ENCODE measurements around the gene RNF150. TPM values are rescaled to one million over a fixed set of nuclear protein-coding genes. Genes with fewer than 3 reads are reported as not detected.

Gene RNF150
- total RNA-seq, 4 donors from 2014 or later = 1.6 to 21.2 (median 4.9) TPM

DNA sequence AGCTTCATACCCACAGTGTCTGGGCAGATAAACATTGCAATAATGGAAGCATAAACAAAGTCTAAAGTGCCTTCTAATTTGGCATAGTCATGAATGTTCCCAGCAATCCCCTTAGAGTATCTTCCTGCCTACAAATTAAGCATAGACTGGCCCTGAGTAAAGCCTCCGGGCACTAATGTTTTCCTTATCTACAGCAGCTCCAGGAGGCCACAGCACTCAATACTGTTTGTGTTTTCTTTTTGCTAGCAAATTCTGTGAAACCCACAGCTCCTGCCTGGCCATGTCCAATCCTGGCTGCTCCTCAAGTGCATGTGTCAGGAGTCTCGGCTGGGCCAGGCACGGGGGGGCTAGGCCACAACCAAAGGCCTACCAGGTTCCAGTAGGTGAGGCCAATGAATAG is 274.4 kb downstream of the RNF150 start:
- in situ Hi-C loops (cut with MboI; ENCODE audit: low sequenced_read_pairs in 4 of 4) = loop anchor here in 3 of 4 donors (10.0 to 25.0 kb wide), 3 partner anchors 484 to 497 kb away; partner anchors contain the start of gene SCOC (in 2 of the 3)
- no peak for DNase-seq
- H3K27me3 ChIP-seq = no peaks in the 10 kb centered on the region
- H3K4me3 ChIP-seq = no peak overlapping the region
- H3K36me3 ChIP-seq = no peaks in the 10 kb centered on the region
- peaks cover 4 to 10% of the 10 kb centered on the region in 2 donors for H3K4me1 ChIP-seq
- no peak overlapping the region for H3K27ac ChIP-seq
- H3K9me3 ChIP-seq = no peaks in the 10 kb centered on the region
- intact Hi-C loops (cut with DNase I; ENCODE audit: low total_unique reads) = loop anchor here (5.0 kb wide), 1 partner anchor 363 kb away; the partner anchor contains the start of gene ZNF330
- TF ChIP-seq CTCF (IDR thresholded peaks at IDR 0.05 in 4 of 5, conservative IDR thresholded peaks at IDR 0.05 in 1 of 5) = no peak
- no peak for TF ChIP-seq POLR2A (IDR thresholded peaks at IDR 0.05)
- no peak for ATAC-seq

DNA sequence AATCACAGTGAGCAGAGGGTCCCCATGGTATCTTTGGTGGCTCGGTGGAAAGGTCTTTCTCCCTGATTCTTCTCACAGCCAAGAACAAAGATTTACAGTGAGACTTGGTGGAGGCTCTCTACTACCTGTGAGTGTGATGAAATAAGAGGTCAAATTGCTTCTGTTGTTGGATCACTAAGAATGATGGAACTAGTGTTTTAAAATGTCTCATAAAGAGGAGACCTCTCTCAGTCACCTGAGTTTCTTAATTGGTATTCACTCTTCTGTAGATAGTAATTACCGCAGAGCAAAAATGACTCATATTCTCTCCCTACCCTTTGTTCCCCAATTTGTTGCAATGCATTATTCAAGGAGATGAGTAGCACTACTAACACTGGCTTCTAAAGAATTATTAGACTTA is 276.2 kb downstream of the RNF150 start:
- DNase-seq (no peak), ATAC-seq (no peak)
- H3K4me3 ChIP-seq = no peak overlapping the region
- H3K27me3 ChIP-seq = no peaks in the 10 kb centered on the region
- intact Hi-C loops (cut with DNase I; ENCODE audit: low total_unique reads) = loop anchor here (5.0 kb wide), 1 partner anchor 365 kb away; the partner anchor contains the start of gene ZNF330
- no peaks in the 10 kb centered on the region for H3K36me3 ChIP-seq
- no peak for TF ChIP-seq POLR2A (IDR thresholded peaks at IDR 0.05)
- no peak for TF ChIP-seq CTCF (IDR thresholded peaks at IDR 0.05 in 4 of 5, conservative IDR thresholded peaks at IDR 0.05 in 1 of 5)
- H3K4me1 ChIP-seq = peaks cover 4 to 10% of the 10 kb centered on the region in 2 donors
- in situ Hi-C loops (cut with MboI; ENCODE audit: low sequenced_read_pairs in 4 of 4) = loop anchor here in 3 of 4 donors (10.0 to 25.0 kb wide), 3 partner anchors 482 to 495 kb away; partner anchors contain the start of gene SCOC (in 2 of the 3)
- H3K9me3 ChIP-seq = no peaks in the 10 kb centered on the region
- H3K27ac ChIP-seq = no peak overlapping the region

- intact Hi-C loops (cut with DNase I; ENCODE audit: low total_unique reads) = loop anchor here (5.0 kb wide), 1 partner anchor 366 kb away; the partner anchor contains the start of gene ZNF330
- H3K4me1 ChIP-seq = peaks cover 4 to 10% of the 10 kb centered on the region in 2 donors
- H3K27me3 ChIP-seq = no peaks in the 10 kb centered on the region
- no peaks in the 10 kb centered on the region for H3K9me3 ChIP-seq
- H3K4me3 ChIP-seq = no peak overlapping the region
- in situ Hi-C loops (cut with MboI; ENCODE audit: low sequenced_read_pairs in 4 of 4) = loop anchor here in 3 of 4 donors (10.0 to 25.0 kb wide), 3 partner anchors 482 to 494 kb away; partner anchors contain the start of gene SCOC (in 2 of the 3)
- TF ChIP-seq CTCF (IDR thresholded peaks at IDR 0.05 in 4 of 5, conservative IDR thresholded peaks at IDR 0.05 in 1 of 5) (no peak), POLR2A (IDR thresholded peaks at IDR 0.05) (no peak)
- DNase-seq (no peak), ATAC-seq (no peak)
- no peak overlapping the region for H3K27ac ChIP-seq
- H3K36me3 ChIP-seq = no peaks in the 10 kb centered on the region
Measured at GRCh38 chr4:140856621-140857062, 276.6 kb downstream of the RNF150 start.

GRCh38 chr4:140854168-140854567 is 279.1 kb downstream of the RNF150 start:
- no peaks in the 10 kb centered on the region for H3K36me3 ChIP-seq
- peaks cover 4 to 10% of the 10 kb centered on the region in 2 donors for H3K4me1 ChIP-seq
- no peaks in the 10 kb centered on the region for H3K27me3 ChIP-seq
- intact Hi-C loops (cut with DNase I; ENCODE audit: low total_unique reads) (no loop called here), in situ Hi-C loops (cut with MboI; ENCODE audit: low sequenced_read_pairs in 4 of 4) (loop anchor here in 3 of 4 donors (10.0 to 25.0 kb wide), 3 partner anchors 479 to 492 kb away; partner anchors contain the start of gene SCOC (in 2 of the 3))
- H3K9me3 ChIP-seq = no peaks in the 10 kb centered on the region
- DNase-seq = no peak
- TF ChIP-seq POLR2A (IDR thresholded peaks at IDR 0.05) = no peak
- no peak for TF ChIP-seq CTCF (IDR thresholded peaks at IDR 0.05 in 4 of 5, conservative IDR thresholded peaks at IDR 0.05 in 1 of 5)
- H3K27ac ChIP-seq = no peak overlapping the region
- no peak overlapping the region for H3K4me3 ChIP-seq
- ATAC-seq = no peak
